Liver (tissue), 9 donors: ENCODE results near the gene BRD4. TPM values are rescaled to one million over a fixed set of nuclear protein-coding genes. Genes with fewer than 3 reads are reported as not detected.

Experiments used
- DNase-seq: peaks from one replicate; pipeline ENCODE4 v3.0.0-alpha.2; 2017; ENCODE audit warnings: low spot score
- H3K27ac ChIP-seq, 2 donors: one replicate each; pipeline ENCODE4 v1.7.0; 2013; ENCODE audit warnings: inconsistent platforms in 2 of 2, low read length in 2 of 2, control low read depth in 1 of 2, low read depth in 1 of 2, mild to moderate bottlenecking in 1 of 2
- H3K27me3 ChIP-seq, 4 donors: one replicate each; pipeline versions ENCODE4 v1.6.1 to v1.7.0; 2013; ENCODE audit warnings: low read length in 3 of 4, inconsistent platforms in 1 of 4, mild to moderate bottlenecking in 1 of 4, moderate library complexity in 1 of 4; ENCODE audit not compliant: control insufficient read depth in 4 of 4, insufficient read depth in 4 of 4
- H3K36me3 ChIP-seq, 4 donors: one replicate each; pipeline versions ENCODE4 v1.6.1 to v1.7.0; 2013; ENCODE audit warnings: low read length in 3 of 4, mild to moderate bottlenecking in 3 of 4, low read depth in 1 of 4, moderate library complexity in 1 of 4; ENCODE audit not compliant: control insufficient read depth in 4 of 4, insufficient read depth in 3 of 4
- H3K4me1 ChIP-seq, 4 donors: one replicate each; pipeline versions ENCODE4 v1.6.1 to v1.7.0; 2013; ENCODE audit warnings: low read length in 3 of 4, mild to moderate bottlenecking in 3 of 4, moderate library complexity in 1 of 4; ENCODE audit not compliant: control insufficient read depth in 4 of 4, insufficient read depth in 4 of 4
- H3K4me3 ChIP-seq, 3 donors: one replicate each; pipeline versions ENCODE4 v1.6.1 to v1.7.0; 2013; ENCODE audit warnings: low read length in 3 of 3, control low read depth in 1 of 3, low read depth in 1 of 3, mild to moderate bottlenecking in 1 of 3
- H3K9ac ChIP-seq, 2 donors: one replicate each; pipeline ENCODE4 v1.7.0; 2013; ENCODE audit warnings: low read length in 2 of 2, mild to moderate bottlenecking in 2 of 2, moderate library complexity in 2 of 2, control low read depth in 1 of 2, low read depth in 1 of 2
- H3K9me3 ChIP-seq, 4 donors: one replicate each; pipeline versions ENCODE4 v1.6.1 to v1.7.0; 2013; ENCODE audit warnings: low read length in 3 of 4; ENCODE audit not compliant: control insufficient read depth in 4 of 4
- ATF3 ChIP-seq: IDR thresholded peaks from 2 replicates; pipeline ENCODE4 v1.6.1; 2016; ENCODE audit warnings: antibody characterized with exemption
- CTCF ChIP-seq: fragments of 150-350 bp; IDR thresholded peaks from 2 replicates; pipeline ENCODE4 v1.5.1; 2017; ENCODE audit warnings: improper control_type of control experiment, low read depth, low read length; ENCODE audit not compliant: missing input control
- EGR1 ChIP-seq, 2 donors: IDR thresholded peaks; 2 replicates each; pipeline ENCODE4 v1.6.1; 2016 to 2018; ENCODE audit warnings: antibody characterized with exemption in 2 of 2, low read depth in 2 of 2
- FOXA1 ChIP-seq: IDR thresholded peaks from 2 replicates; pipeline ENCODE4 v1.6.1; 2016; ENCODE audit warnings: antibody characterized with exemption
- FOXA2 ChIP-seq: IDR thresholded peaks from 2 replicates; pipeline ENCODE4 v1.6.1; 2016; ENCODE audit warnings: antibody characterized with exemption
- GABPA ChIP-seq, 2 donors: IDR thresholded peaks in 1 of 2; conservative IDR thresholded peaks in 1 of 2; 2 replicates each; pipeline ENCODE4 v1.6.1; 2016; ENCODE audit warnings: antibody characterized with exemption in 2 of 2, mild to moderate bottlenecking in 1 of 2, moderate library complexity in 1 of 2
- HNF4A ChIP-seq, 2 donors: conservative IDR thresholded peaks; 2 replicates each; pipeline ENCODE4 v1.6.1; 2016; ENCODE audit warnings: antibody characterized with exemption in 2 of 2, mild to moderate bottlenecking in 2 of 2
- HNF4G ChIP-seq: IDR thresholded peaks from 2 replicates; pipeline ENCODE4 v1.6.1; 2016; ENCODE audit warnings: antibody characterized with exemption
- JUND ChIP-seq, 2 donors: IDR thresholded peaks; 2 replicates each; pipeline ENCODE4 v1.6.1; 2016; ENCODE audit warnings: antibody characterized with exemption in 2 of 2
- MAX ChIP-seq: IDR thresholded peaks from 2 replicates; pipeline ENCODE4 v1.6.1; 2016; ENCODE audit warnings: antibody characterized with exemption
- NR2F2 ChIP-seq: IDR thresholded peaks from 2 replicates; pipeline ENCODE4 v1.6.1; 2016; ENCODE audit warnings: antibody characterized with exemption
- RAD21 ChIP-seq, 2 donors: IDR thresholded peaks; 2 replicates each; pipeline ENCODE4 v1.6.1; 2016; ENCODE audit warnings: antibody characterized with exemption in 2 of 2, mild to moderate bottlenecking in 2 of 2
- REST ChIP-seq: IDR thresholded peaks from 2 replicates; pipeline ENCODE4 v1.6.1; 2016; ENCODE audit warnings: antibody characterized with exemption, mild to moderate bottlenecking
- RXRA ChIP-seq, 2 donors: IDR thresholded peaks; 2 replicates each; pipeline ENCODE4 v1.6.1; 2017 to 2018; ENCODE audit warnings: antibody characterized with exemption in 2 of 2, mild to moderate bottlenecking in 1 of 2
- SP1 ChIP-seq: IDR thresholded peaks from 2 replicates; pipeline ENCODE4 v1.6.1; 2018; ENCODE audit warnings: antibody characterized with exemption, mild to moderate bottlenecking
- TAF1 ChIP-seq: conservative IDR thresholded peaks from 2 replicates; pipeline ENCODE4 v1.6.1; 2016; ENCODE audit warnings: antibody characterized with exemption, mild to moderate bottlenecking
- YY1 ChIP-seq: IDR thresholded peaks from 2 replicates; pipeline ENCODE4 v1.6.1; 2016; ENCODE audit warnings: antibody characterized with exemption, mild to moderate bottlenecking
- ZBTB33 ChIP-seq: IDR thresholded peaks from 2 replicates; pipeline ENCODE4 v1.6.1; 2016; ENCODE audit warnings: antibody characterized with exemption
- WGBS: extraction: QIAGEN DNeasy Blood & Tissue Kit; methylation state at CpG from one replicate; pipeline ENCODE4 v1.1.7; 2013; 5-methylcytosine and 5-hydroxymethylcytosine counted together
- polyA plus RNA-seq, 2 donors: library from polyadenylated mRNA; stranded (reverse) in 1 of 2; unstranded in 1 of 2; fragments of 200-250 nt in 1 of 2; fragments of >200 nt in 1 of 2; fragmentation: Nextera tagmentation in 1 of 2; extraction: Ambion mirVana in 1 of 2; gene quantifications; one replicate each; pipeline versions ENCODE4 v1.2.1 to v1.2.3, GENCODE V29; 2013 to 2015
- total RNA-seq, 2 donors: library from RNA; depleted of rRNA; stranded (reverse); fragments of >200 nt; gene quantifications; one replicate each; pipeline ENCODE4 v1.2.3, GENCODE V29; 2014
- donor health status: healthy.
- donor health status: healthy.
- donor health status: healthy.
- donor health status: healthy.
- donor health status: healthy.

Gene BRD4
- total and polyA plus RNA-seq, 4 donors, result 13.6 to 25.8 (median 20.5) TPM

GRCh38 chr19:15253061-15253460 lies 79.3 kb downstream of the BRD4 start:
- Histone ChIP-seq H3K27ac (no peak overlapping the region), H3K9ac (no peak overlapping the region), H3K27me3 (no peaks in the 10 kb centered on the region), H3K9me3 (no peaks in the 10 kb centered on the region), H3K4me1 (peaks cover 5 to 17% (median 13%) of the 10 kb centered on the region in 4 donors), H3K4me3 (no peak overlapping the region), H3K36me3 (peaks cover 22 to 75% (median 54%) of the 10 kb centered on the region in 4 donors)
- TF ChIP-seq RXRA (IDR thresholded peaks at IDR 0.05), result no peak
- TF ChIP-seq ATF3, result no peak
- TF ChIP-seq CTCF, result no peak
- no peak for TF ChIP-seq REST
- TF ChIP-seq MAX, result no peak
- TF ChIP-seq SP1, result no peak
- TF ChIP-seq JUND (IDR thresholded peaks at IDR 0.05), result no peak
- no peak for TF ChIP-seq EGR1 (IDR thresholded peaks at IDR 0.05; ENCODE audit: low read depth in 2 of 2)
- TF ChIP-seq RAD21 (IDR thresholded peaks at IDR 0.05), result no peak
- no peak for TF ChIP-seq FOXA1
- no peak for TF ChIP-seq FOXA2
- TF ChIP-seq TAF1, result no peak
- TF ChIP-seq HNF4A (conservative IDR thresholded peaks at IDR 0.05), result no peak
- TF ChIP-seq NR2F2, result no peak
- no peak for TF ChIP-seq YY1
- TF ChIP-seq HNF4G, result no peak
- no peak for TF ChIP-seq GABPA (IDR thresholded peaks at IDR 0.05 in 1 of 2, conservative IDR thresholded peaks at IDR 0.05 in 1 of 2)
- no peak for TF ChIP-seq ZBTB33
- DNase-seq, result no peak
- 88% methylated on average over 7 of the region's 7 CpGs for WGBS
